ENCODE measurements around the gene NPC2. TPM values are rescaled to one million over a fixed set of nuclear protein-coding genes. Genes with fewer than 3 reads are reported as not detected.
A peak's percentile ranks its signal among the peaks of the same experiment; 100 is the strongest.
"Not testable (repeated sequence)": the region's sequence is repeated elsewhere in the genome, so short reads cannot be mapped to it uniquely, and the experiment has no call there.

The NPC2 gene
- polyA plus RNA-seq, 3 donors from 2014 or later, result 86.3 to 128 (median 92.8) TPM

GRCh38 chr14:74463697-74464096, 29.4 kb downstream of the NPC2 start:
- peaks cover 0 to 2% (median 0%) of the 10 kb centered on the region in 6 donors for H3K9me3 Mint-ChIP-seq
- H3K36me3 Mint-ChIP-seq, result peaks cover 0 to 2% (median 0%) of the 10 kb centered on the region in 3 donors
- H3K4me3 Mint-ChIP-seq, result no peak overlapping the region
- no peaks in the 10 kb centered on the region for H3K4me1 Mint-ChIP-seq
- H3K27ac Mint-ChIP-seq, result no peak overlapping the region
- peaks cover 0 to 10% (median 4%) of the 10 kb centered on the region in 3 donors for H3K27me3 Mint-ChIP-seq (ENCODE audit: low read depth in 3 of 3)
- no peak for DNase-seq

DNA sequence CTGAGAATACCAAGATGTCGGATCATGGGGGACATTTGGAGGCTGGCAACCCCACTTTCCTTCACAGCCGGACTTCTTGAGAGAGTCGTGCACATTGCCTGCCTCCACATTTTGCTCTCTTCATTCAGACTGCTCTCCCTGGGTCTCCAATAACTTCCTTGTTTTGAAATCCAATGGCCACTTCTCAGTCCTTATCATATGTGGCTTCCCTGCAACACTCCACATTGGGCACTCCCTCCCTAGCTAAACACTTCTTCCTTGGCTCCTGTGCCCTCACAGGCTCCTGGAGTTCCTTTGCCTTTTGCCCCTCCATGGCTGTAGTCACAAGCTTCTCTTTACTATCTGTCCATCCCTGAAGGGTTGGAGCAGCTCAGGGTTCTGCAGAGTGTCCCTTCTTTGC, 30.1 kb downstream of the NPC2 start:
- Mint-ChIP-seq H3K27me3 (ENCODE audit: low read depth in 3 of 3) (peaks cover 0 to 12% (median 4%) of the 10 kb centered on the region in 3 donors), H3K27ac (peak overlapping the region in 1 of 6 donors; percentile 56), H3K4me1 (no peaks in the 10 kb centered on the region), H3K4me3 (no peak overlapping the region), H3K36me3 (no peaks in the 10 kb centered on the region), H3K9me3 (peaks cover 0 to 2% (median 0%) of the 10 kb centered on the region in 6 donors)
- DNase-seq, result no peak

DNA sequence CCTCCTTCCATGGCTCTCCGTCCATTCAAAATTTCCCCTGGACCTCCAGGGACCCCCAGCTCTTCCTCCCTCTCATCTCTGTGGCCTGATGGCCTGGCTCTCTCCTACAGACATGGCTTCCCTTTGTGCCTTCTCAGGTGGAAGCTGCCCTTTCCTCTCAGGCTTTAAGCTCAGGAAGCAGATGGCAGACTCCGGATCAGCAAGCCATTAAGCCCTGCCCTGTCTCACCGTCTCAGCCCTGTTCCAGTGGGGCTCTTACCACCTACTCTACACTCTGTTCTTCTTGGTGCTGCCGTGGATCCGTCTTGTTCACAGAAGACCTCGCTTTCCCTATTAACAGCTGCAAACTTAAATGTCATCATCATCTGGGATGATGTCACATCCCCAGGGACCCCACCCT, 33.1 kb downstream of the NPC2 start:
- H3K4me1 Mint-ChIP-seq, result no peaks in the 10 kb centered on the region
- H3K9me3 Mint-ChIP-seq, result peaks cover 0 to 2% (median 0%) of the 10 kb centered on the region in 6 donors
- DNase-seq, result no peak
- H3K4me3 Mint-ChIP-seq, result no peak overlapping the region
- no peaks in the 10 kb centered on the region for H3K36me3 Mint-ChIP-seq
- H3K27me3 Mint-ChIP-seq (ENCODE audit: low read depth in 3 of 3), result peaks cover 0 to 13% (median 8%) of the 10 kb centered on the region in 3 donors
- H3K27ac Mint-ChIP-seq, result no peak overlapping the region

GRCh38 chr14:74459289-74459946, 33.7 kb downstream of the NPC2 start:
- Mint-ChIP-seq H3K4me3 (no peak overlapping the region), H3K4me1 (no peaks in the 10 kb centered on the region), H3K9me3 (peaks cover 0 to 2% (median 0%) of the 10 kb centered on the region in 6 donors), H3K27me3 (ENCODE audit: low read depth in 3 of 3) (peaks cover 0 to 13% (median 8%) of the 10 kb centered on the region in 3 donors), H3K27ac (no peak overlapping the region), H3K36me3 (no peaks in the 10 kb centered on the region)
- peak in 1 of 3 donors; percentile 6 for DNase-seq

GRCh38 chr14:74457565-74457895, 35.6 kb downstream of the NPC2 start:
- no peak overlapping the region for H3K4me3 Mint-ChIP-seq
- DNase-seq, result no peak
- peaks cover 0 to 16% (median 7%) of the 10 kb centered on the region in 3 donors for H3K27me3 Mint-ChIP-seq (ENCODE audit: low read depth in 3 of 3)

DNA sequence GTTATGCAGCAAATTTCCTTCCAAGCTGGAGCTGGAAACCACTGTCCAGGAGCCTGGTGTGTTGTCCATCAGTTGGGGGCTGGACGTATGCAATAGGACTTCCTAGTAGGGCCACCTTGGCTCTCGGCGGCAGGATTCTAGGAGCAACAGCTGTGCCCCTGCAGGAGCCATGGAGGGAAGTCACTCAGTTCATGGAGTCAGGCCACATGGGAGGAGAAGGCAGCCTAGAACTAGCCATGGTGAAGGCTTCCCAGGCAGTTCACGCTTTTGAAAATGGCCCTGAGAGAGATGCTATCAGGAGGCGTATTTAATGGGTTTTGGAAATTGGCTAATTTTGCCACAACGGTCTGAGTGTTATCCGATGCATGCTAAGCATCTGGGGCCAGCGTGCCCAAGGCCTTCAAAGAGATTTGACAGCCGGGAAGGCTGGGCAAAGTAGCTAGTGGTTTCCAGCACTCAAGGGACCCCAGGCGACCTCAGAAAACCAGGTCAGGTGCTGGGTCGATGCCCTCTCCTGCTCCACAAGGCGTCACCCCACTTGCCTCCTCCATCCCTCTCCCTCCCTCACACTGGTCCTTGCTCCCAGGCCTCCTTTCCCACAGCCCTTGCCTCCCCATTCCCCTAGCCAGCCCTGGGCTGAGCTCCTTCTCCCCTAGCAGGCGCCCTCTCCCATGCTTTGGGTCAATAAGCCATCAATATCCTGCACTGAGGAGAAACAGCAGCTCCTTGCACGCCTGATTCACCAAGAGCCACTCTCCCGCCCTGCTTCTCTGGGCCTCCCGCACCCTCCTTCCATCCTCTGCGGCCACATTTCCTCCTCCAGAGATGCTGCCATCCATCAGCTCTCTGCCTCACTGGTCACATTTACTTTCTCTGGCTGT, 36.2 kb downstream of the NPC2 start:
- peaks cover 0 to 19% (median 7%) of the 10 kb centered on the region in 3 donors for H3K27me3 Mint-ChIP-seq (ENCODE audit: low read depth in 3 of 3)
- H3K4me3 Mint-ChIP-seq, result no peak overlapping the region
- no peaks in the 10 kb centered on the region for H3K4me1 Mint-ChIP-seq
- no peak for DNase-seq
- no peaks in the 10 kb centered on the region for H3K36me3 Mint-ChIP-seq
- H3K9me3 Mint-ChIP-seq, result peaks cover 0 to 2% (median 0%) of the 10 kb centered on the region in 6 donors
- H3K27ac Mint-ChIP-seq, result peak overlapping the region in 1 of 6 donors; percentile 59

More at GRCh38 chr14:74457565-74457895, 35.6 kb downstream of the NPC2 start:
- peak overlapping the region in 1 of 6 donors; percentile 59 for H3K27ac Mint-ChIP-seq
- H3K9me3 Mint-ChIP-seq, result peaks cover 0 to 2% (median 0%) of the 10 kb centered on the region in 6 donors
- H3K36me3 Mint-ChIP-seq, result no peaks in the 10 kb centered on the region
- H3K4me1 Mint-ChIP-seq, result no peaks in the 10 kb centered on the region

DNA sequence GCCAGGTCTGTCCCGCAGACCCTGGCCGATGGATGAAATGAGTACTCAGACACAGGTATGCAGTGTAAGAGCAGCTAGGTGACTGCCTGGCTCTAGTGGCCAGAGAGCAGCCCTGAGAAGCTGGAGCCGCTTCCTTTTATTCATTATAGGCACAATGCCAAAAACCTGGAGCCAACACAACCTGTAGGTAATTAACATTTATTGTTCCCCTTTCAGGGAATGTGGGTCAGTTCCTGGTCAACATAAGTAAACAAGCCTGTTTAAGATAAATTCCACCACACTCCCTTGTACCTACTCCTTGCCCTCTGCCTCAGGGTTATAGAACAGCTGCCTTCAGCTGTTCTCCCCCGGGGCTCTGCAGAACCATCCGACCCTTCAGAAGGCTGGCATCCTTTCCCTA, 38.7 kb downstream of the NPC2 start:
- not testable (repeated sequence) for H3K36me3 Mint-ChIP-seq, H3K4me1 Mint-ChIP-seq, DNase-seq, H3K9me3 Mint-ChIP-seq, H3K27ac Mint-ChIP-seq, H3K4me3 Mint-ChIP-seq
- H3K27me3 Mint-ChIP-seq (ENCODE audit: low read depth in 3 of 3), result peaks cover 0 to 18% (median 9%) of the 10 kb centered on the region in 3 donors

GRCh38 chr14:74444866-74445265, 48.2 kb downstream of the NPC2 start:
- no peak overlapping the region for H3K4me3 Mint-ChIP-seq
- H3K27ac Mint-ChIP-seq, result no peak overlapping the region
- H3K9me3 Mint-ChIP-seq, result no peaks in the 10 kb centered on the region
- no peaks in the 10 kb centered on the region for H3K36me3 Mint-ChIP-seq
- peaks cover 5 to 10% (median 9%) of the 10 kb centered on the region in 3 donors for H3K27me3 Mint-ChIP-seq (ENCODE audit: low read depth in 3 of 3)
- DNase-seq, result no peak
- H3K4me1 Mint-ChIP-seq, result no peaks in the 10 kb centered on the region

DNA sequence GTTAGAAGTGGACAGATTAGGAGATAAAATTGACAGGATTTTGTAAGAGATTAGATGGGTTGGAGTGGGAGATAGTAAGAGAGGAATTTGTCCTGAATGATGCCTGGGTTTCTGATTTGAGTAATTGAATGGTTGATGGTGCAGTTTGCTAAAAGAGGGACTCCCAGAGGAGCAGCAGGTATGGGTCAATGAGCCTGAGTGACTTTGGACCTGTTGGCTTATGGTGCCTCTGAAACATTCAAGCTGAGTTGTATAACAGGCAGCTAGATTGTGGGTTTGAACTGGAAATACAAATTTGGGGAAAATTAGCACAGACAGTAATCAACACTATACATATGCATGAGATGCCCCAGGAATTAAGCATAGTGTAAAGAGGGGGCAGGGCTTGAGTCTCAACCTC, 50.3 kb downstream of the NPC2 start:
- no peaks in the 10 kb centered on the region for H3K9me3 Mint-ChIP-seq
- H3K36me3 Mint-ChIP-seq, result no peaks in the 10 kb centered on the region
- H3K4me1 Mint-ChIP-seq, result no peaks in the 10 kb centered on the region
- peaks cover 3 to 6% (median 4%) of the 10 kb centered on the region in 3 donors for H3K27me3 Mint-ChIP-seq (ENCODE audit: low read depth in 3 of 3)
- no peak overlapping the region for H3K4me3 Mint-ChIP-seq
- DNase-seq, result no peak
- H3K27ac Mint-ChIP-seq, result no peak overlapping the region

- Mint-ChIP-seq H3K27me3 (ENCODE audit: low read depth in 3 of 3) (peaks cover 0 to 3% (median 2%) of the 10 kb centered on the region in 3 donors), H3K27ac (no peak overlapping the region), H3K36me3 (no peaks in the 10 kb centered on the region), H3K4me3 (no peak overlapping the region), H3K4me1 (no peaks in the 10 kb centered on the region), H3K9me3 (no peaks in the 10 kb centered on the region)
- no peak for DNase-seq
Observed at GRCh38 chr14:74441113-74441512, 52.0 kb downstream of the NPC2 start.

DNA sequence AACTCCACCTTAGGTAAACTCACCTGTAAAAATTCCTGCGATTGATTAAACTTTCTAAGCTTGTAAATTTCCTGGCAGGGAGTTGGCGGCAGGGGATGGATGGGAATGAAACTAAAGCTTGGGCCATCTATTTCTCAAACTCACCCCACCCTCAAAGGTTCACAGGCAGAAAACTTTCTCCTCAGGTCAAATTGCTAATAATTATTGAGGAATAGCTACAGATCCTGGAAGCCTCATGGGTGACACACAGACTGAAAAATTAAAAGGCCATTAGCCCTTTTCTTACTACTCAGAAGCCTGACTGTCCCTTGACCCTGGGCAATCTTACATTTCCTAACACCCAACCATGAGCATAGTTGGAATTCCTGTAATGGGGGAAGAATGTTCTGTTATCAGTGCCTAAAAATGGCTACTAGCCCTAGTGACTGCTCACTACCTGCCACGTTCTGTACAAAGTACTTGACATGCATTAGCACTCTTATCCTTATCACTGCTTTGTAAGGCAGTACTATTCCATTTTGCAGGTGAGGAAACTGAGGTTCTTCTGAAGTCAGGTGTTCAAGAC, 54.7 kb downstream of the NPC2 start:
- Mint-ChIP-seq H3K4me3 (no peak overlapping the region), H3K27ac (no peak overlapping the region), H3K27me3 (ENCODE audit: low read depth in 3 of 3) (peaks cover 2 to 6% (median 3%) of the 10 kb centered on the region in 3 donors), H3K4me1 (no peaks in the 10 kb centered on the region), H3K36me3 (no peaks in the 10 kb centered on the region), H3K9me3 (no peaks in the 10 kb centered on the region)
- DNase-seq, result no peak

- no peak for DNase-seq
- H3K27ac Mint-ChIP-seq, result no peak overlapping the region
Observed at GRCh38 chr14:74437496-74438053, 55.5 kb downstream of the NPC2 start.

DNA sequence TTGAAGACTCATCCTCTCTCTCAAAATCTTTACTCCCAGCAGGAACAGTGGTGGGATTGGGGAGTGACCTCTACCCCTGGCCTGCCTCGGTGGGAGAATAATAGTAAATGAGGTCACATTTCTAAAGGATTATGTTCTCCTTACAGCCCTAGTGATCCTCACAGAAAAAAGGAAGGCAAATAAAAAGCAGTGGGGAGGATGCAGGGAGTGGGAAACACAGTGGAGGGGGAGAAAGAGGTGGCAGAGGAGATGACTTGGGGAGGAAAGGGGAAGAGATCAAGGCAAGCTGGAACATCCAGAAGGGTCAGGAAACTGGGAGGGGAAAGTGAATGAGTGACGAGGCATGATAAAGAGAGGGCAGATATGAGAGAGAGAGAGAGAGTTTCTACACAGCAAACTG, 58.8 kb downstream of the NPC2 start:
- H3K4me3 Mint-ChIP-seq, result no peak overlapping the region
- DNase-seq, result no peak
- no peak overlapping the region for H3K27ac Mint-ChIP-seq
- peaks cover 6 to 15% (median 6%) of the 10 kb centered on the region in 3 donors for H3K27me3 Mint-ChIP-seq (ENCODE audit: low read depth in 3 of 3)
- H3K4me1 Mint-ChIP-seq, result no peaks in the 10 kb centered on the region
- H3K9me3 Mint-ChIP-seq, result no peaks in the 10 kb centered on the region
- H3K36me3 Mint-ChIP-seq, result no peaks in the 10 kb centered on the region

More at GRCh38 chr14:74437496-74438053, 55.5 kb downstream of the NPC2 start:
- no peaks in the 10 kb centered on the region for H3K36me3 Mint-ChIP-seq
- no peak overlapping the region for H3K4me3 Mint-ChIP-seq
- no peaks in the 10 kb centered on the region for H3K9me3 Mint-ChIP-seq
- H3K4me1 Mint-ChIP-seq, result no peaks in the 10 kb centered on the region
- H3K27me3 Mint-ChIP-seq (ENCODE audit: low read depth in 3 of 3), result peaks cover 2 to 9% (median 5%) of the 10 kb centered on the region in 3 donors

- Mint-ChIP-seq H3K9me3 (peaks cover 0 to 2% (median 0%) of the 10 kb centered on the region in 6 donors), H3K27ac (no peak overlapping the region), H3K4me3 (no peak overlapping the region), H3K27me3 (ENCODE audit: low read depth in 3 of 3) (peaks cover 13 to 28% (median 20%) of the 10 kb centered on the region in 3 donors), H3K36me3 (no peaks in the 10 kb centered on the region), H3K4me1 (peaks cover 2 to 6% of the 10 kb centered on the region in 2 donors)
- no peak for DNase-seq
Observed at GRCh38 chr14:74429991-74430390, 63.1 kb downstream of the NPC2 start.
